Fibroblast of skin of right biceps (primary cell): ENCODE results near the gene ELOVL6.
"Not testable (repeated sequence)": the region's sequence is repeated elsewhere in the genome, so short reads cannot be mapped to it uniquely, and the experiment has no call there.

Experiments
- DNase-seq: peaks from one replicate; pipeline ENCODE4 v3.0.0-alpha.2; 2013

The ELOVL6 gene

GRCh38 chr4:110064934-110065333 is 133.5 kb downstream of the ELOVL6 start:
- no peak for DNase-seq

- DNase-seq, result no peak
These were observed 134.1 kb downstream of the ELOVL6 start for GRCh38 chr4:110064295-110064694.

GRCh38 chr4:110062166-110062565 is 136.2 kb downstream of the ELOVL6 start:
- no peak for DNase-seq

- no peak for DNase-seq
These were observed 137.3 kb downstream of the ELOVL6 start for GRCh38 chr4:110061076-110061475.

GRCh38 chr4:110059556-110060191 is 138.7 kb downstream of the ELOVL6 start:
- DNase-seq, result no peak

- no peak for DNase-seq
These were observed 139.7 kb downstream of the ELOVL6 start for GRCh38 chr4:110058677-110059076.

- DNase-seq, result peak; percentile 16
These were observed 143.2 kb downstream of the ELOVL6 start for GRCh38 chr4:110055158-110055768.

GRCh38 chr4:110049951-110050925 is 148.2 kb downstream of the ELOVL6 start:
- peak; percentile 50 for DNase-seq

- DNase-seq, result peak; percentile 26
These were observed 151.8 kb downstream of the ELOVL6 start for GRCh38 chr4:110046588-110047049.

- DNase-seq, result peak; percentile 33
These were observed 155.6 kb downstream of the ELOVL6 start for GRCh38 chr4:110042545-110043517.

- DNase-seq, result no peak
These were observed 156.7 kb downstream of the ELOVL6 start for GRCh38 chr4:110041735-110042134.

- not testable (repeated sequence) for DNase-seq
These were observed 159.3 kb downstream of the ELOVL6 start for GRCh38 chr4:110039164-110039563.

GRCh38 chr4:110034026-110034393 is 164.4 kb downstream of the ELOVL6 start:
- no peak for DNase-seq

- DNase-seq, result no peak
These were observed 164.9 kb downstream of the ELOVL6 start for GRCh38 chr4:110033355-110034025.

GRCh38 chr4:110032603-110033002 is 165.8 kb downstream of the ELOVL6 start:
- peak; percentile 14 for DNase-seq

- no peak for DNase-seq
These were observed 172.7 kb downstream of the ELOVL6 start for GRCh38 chr4:110025718-110026117.

- DNase-seq, result no peak
These were observed 173.4 kb downstream of the ELOVL6 start for GRCh38 chr4:110025056-110025455.

- no peak for DNase-seq
These were observed 176.0 kb downstream of the ELOVL6 start for GRCh38 chr4:110022457-110022856.

- DNase-seq, result peak; percentile 10
These were observed 177.6 kb downstream of the ELOVL6 start for GRCh38 chr4:110020646-110021443.

GRCh38 chr4:110020139-110020538 is 178.3 kb downstream of the ELOVL6 start:
- peak; percentile 67 for DNase-seq

GRCh38 chr4:110019153-110019552 is 179.3 kb downstream of the ELOVL6 start:
- no peak for DNase-seq
